T-cell (primary cell): ENCODE measurements around the gene BMERB1. TPM values are rescaled to one million over a fixed set of nuclear protein-coding genes. Genes with fewer than 3 reads are reported as not detected.
A peak's percentile ranks its signal among the peaks of the same experiment; 100 is the strongest.

Experiments used
- ATAC-seq, 4 experiments: fragments of 200-7000 bp in 3 of 4; fragments of 150-1000 bp in 1 of 4; cut with Tn5 transposase; replicated peaks in 1 of 4; 1 replicate in 3 of 4; 2 replicates in 1 of 4; pipeline ENCODE4 v1.10.0; 2021; ENCODE audit warnings: moderate library complexity in 3 of 4, mild to moderate bottlenecking in 2 of 4, moderate number of reproducible peaks in 1 of 4
- CTCF ChIA-PET, 2 donors: fragments of 300-600 bp; sonication (Branson Sonifier 250); formaldehyde crosslinking; loops; one replicate each; lab custom pipeline; 2022; ENCODE audit warnings: antibody characterized with exemption in 2 of 2; lab: Charles Lee
- POLR2A ChIA-PET, 2 donors: fragments of 300-600 bp; sonication (Branson Sonifier 250); formaldehyde crosslinking; loops; one replicate each; lab custom pipeline; 2022; ENCODE audit warnings: antibody characterized with exemption in 2 of 2; lab: Charles Lee
- DNase-seq, 35 experiments: peaks; one replicate each; pipeline versions ENCODE4 v3.0.0 to v3.0.0-alpha.2; 2013 to 2023
- H3K27ac ChIP-seq: one replicate; pipeline ENCODE4 v1.5.1; 2013; ENCODE audit warnings: low read length
- H3K27me3 ChIP-seq, 2 experiments: replicated peaks in 1 of 2; 1 replicate in 1 of 2; 2 replicates in 1 of 2; pipeline versions ENCODE4 v1.6.1 to v1.7.0; 2013; ENCODE audit warnings: low read length in 1 of 2, mixed read lengths in 1 of 2; ENCODE audit not compliant: control insufficient read depth in 2 of 2, insufficient read depth in 2 of 2; ENCODE audit errors: extremely low read depth in 1 of 2
- H3K36me3 ChIP-seq, 2 donors: 1 replicate in 1 of 2; 2 replicates in 1 of 2; pipeline versions ENCODE4 v1.6.1 to v1.7.0; 2013; ENCODE audit warnings: low read length in 1 of 2; ENCODE audit not compliant: control insufficient read depth in 2 of 2, insufficient read depth in 1 of 2; ENCODE audit errors: extremely low read depth in 1 of 2
- H3K4me1 ChIP-seq, 2 experiments: 1 replicate in 1 of 2; 2 replicates in 1 of 2; pipeline versions ENCODE4 v1.6.1 to v1.7.0; 2013; ENCODE audit warnings: low read length in 2 of 2, mixed read lengths in 1 of 2; ENCODE audit not compliant: insufficient read depth in 2 of 2, control insufficient read depth in 1 of 2; ENCODE audit errors: extremely low read depth in 1 of 2
- H3K4me3 ChIP-seq, 2 donors: 1 replicate in 1 of 2; 2 replicates in 1 of 2; pipeline versions ENCODE4 v1.5.1 to v1.7.0; 2013; ENCODE audit warnings: mild to moderate bottlenecking in 2 of 2, low read length in 1 of 2, moderate library complexity in 1 of 2; ENCODE audit not compliant: control insufficient read depth in 1 of 2; ENCODE audit errors: extremely low read depth in 1 of 2
- H3K9me3 ChIP-seq: 2 replicates; pipeline ENCODE4 v1.7.0; 2013
- H3K27ac Mint-ChIP-seq, 2 donors: one replicate each; pipeline ENCODE4 v1.8.0; 2020 to 2021; ENCODE audit warnings: mild to moderate bottlenecking in 2 of 2, mixed read lengths in 2 of 2
- H3K27me3 Mint-ChIP-seq, 2 donors: one replicate each; pipeline ENCODE4 v1.8.0; 2021 to 2022; ENCODE audit warnings: mixed read lengths in 2 of 2
- H3K36me3 Mint-ChIP-seq: one replicate; pipeline ENCODE4 v1.8.0; 2021; ENCODE audit warnings: mixed read lengths
- H3K4me1 Mint-ChIP-seq, 3 donors: one replicate each; pipeline ENCODE4 v1.8.0; 2020 to 2022; ENCODE audit warnings: mixed read lengths in 3 of 3, mild to moderate bottlenecking in 1 of 3
- H3K4me3 Mint-ChIP-seq, 3 donors: one replicate each; pipeline ENCODE4 v1.8.0; 2020 to 2022; ENCODE audit warnings: mild to moderate bottlenecking in 3 of 3, mixed read lengths in 3 of 3, moderate library complexity in 3 of 3
- H3K9me3 Mint-ChIP-seq, 3 donors: one replicate each; pipeline ENCODE4 v1.8.0; 2020 to 2022; ENCODE audit warnings: mixed read lengths in 3 of 3
- WGBS: methylation state at CpG from one replicate; pipeline ENCODE4 v1.1.5; 2013; ENCODE audit warnings: missing lambda C conversion rate; ENCODE audit not compliant: insufficient coverage; 5-methylcytosine and 5-hydroxymethylcytosine counted together
- total RNA-seq, 35 experiments: library from RNA in 6 of 35; stranded (reverse) in 6 of 35; fragments of 120-200 nt in 1 of 35; gene quantifications; one replicate each; pipeline versions ENCODE4 v1.2.1 to v1.2.4 and lab custom pipeline; 2013 to 2026

BMERB1 gene
- total RNA-seq, 5 donors from 2014 or later (not counting 1 experiment from before 2014, with no cell fraction given): 2.1 to 9.6 (median 5.6) TPM

DNA sequence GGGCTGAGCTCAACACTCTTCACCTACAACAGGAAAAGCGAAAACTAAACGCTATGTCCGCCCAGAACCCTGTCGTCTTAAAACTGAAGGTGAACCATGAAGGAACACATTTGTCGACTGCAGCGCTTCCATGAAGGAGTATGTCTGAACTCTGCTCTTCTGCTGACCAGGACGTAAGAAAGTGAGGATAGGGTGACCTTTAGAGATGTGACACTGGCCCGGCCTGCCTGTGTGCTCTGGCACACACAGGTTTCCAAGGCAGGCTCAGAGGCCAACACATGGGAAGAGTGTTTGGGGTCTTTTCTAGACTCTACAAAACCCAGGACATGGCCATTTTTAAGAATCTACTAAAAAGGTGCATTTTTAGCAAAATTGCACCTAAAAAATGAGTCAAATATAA, 187.5 kb downstream of the BMERB1 start:
- H3K4me1 Mint-ChIP-seq: peaks cover 0 to 3% (median 0%) of the 10 kb centered on the region in 3 donors
- peaks cover 7 to 89% of the 10 kb centered on the region in 2 donors for H3K36me3 ChIP-seq
- no peak overlapping the region for H3K27ac ChIP-seq
- ATAC-seq (no peak), DNase-seq (no peak)
- peaks cover 62% of the 10 kb centered on the region for H3K36me3 Mint-ChIP-seq
- no peaks in the 10 kb centered on the region for H3K9me3 Mint-ChIP-seq
- ChIA-PET CTCF (interaction anchor here in 1 of 2 donors (0.8 kb wide), 1 partner anchor 17 kb away, joined by 4 read pairs; no protein-coding TSS in a partner anchor), POLR2A (interaction anchor here (0.5 to 1.2 kb wide), 2 partner anchors 9 to 495 kb away, joined by 3 to 7 read pairs; no protein-coding TSS in a partner anchor)
- H3K9me3 ChIP-seq: no peaks in the 10 kb centered on the region
- H3K27me3 Mint-ChIP-seq: no peaks in the 10 kb centered on the region
- peak overlapping the region in 1 of 2 donors; percentile 43 for H3K27ac Mint-ChIP-seq
- H3K27me3 ChIP-seq: no peaks in the 10 kb centered on the region
- H3K4me1 ChIP-seq: no peaks in the 10 kb centered on the region
- 96% methylated on average over 4 of the region's 8 CpGs for WGBS
- no peak overlapping the region for H3K4me3 ChIP-seq
- H3K4me3 Mint-ChIP-seq: no peak overlapping the region

DNA sequence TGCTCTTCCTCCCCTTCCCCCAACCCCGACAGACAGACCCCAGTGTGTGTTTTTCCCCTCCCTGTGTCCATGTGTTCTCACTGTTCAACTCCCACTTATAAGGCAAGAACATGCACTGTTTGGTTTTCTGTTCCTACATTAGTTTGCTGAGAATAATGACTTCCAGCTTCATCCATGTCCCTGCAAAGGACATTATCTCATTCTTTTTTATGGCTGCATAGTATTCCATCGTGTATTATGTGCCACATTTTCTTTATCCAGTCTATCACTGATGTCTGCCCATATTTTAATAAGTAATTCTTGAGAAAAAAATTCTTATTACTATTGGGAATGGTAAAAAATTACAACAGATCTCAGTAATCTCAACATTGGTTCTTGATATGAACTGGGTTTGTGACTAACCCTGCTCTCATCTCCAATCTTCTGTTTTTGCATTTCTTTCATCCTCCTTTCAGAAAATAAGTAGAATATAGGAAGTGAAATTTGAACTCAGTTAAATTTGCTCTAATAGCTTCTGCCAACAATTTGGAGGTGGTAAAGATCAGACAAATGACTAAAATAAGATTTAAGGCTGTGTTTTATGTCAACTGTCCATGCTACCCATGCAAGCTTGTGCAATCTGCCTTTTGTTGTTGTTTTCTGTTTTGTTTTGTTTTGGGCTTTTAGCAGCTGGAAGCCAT, 197.5 kb downstream of the BMERB1 start:
- ChIA-PET POLR2A (interaction anchor here in 1 of 2 donors (0.6 kb wide), 1 partner anchor 63 kb away, joined by 7 read pairs; no protein-coding TSS in a partner anchor), CTCF (no interaction called here)
- H3K4me3 ChIP-seq: no peak overlapping the region

DNA sequence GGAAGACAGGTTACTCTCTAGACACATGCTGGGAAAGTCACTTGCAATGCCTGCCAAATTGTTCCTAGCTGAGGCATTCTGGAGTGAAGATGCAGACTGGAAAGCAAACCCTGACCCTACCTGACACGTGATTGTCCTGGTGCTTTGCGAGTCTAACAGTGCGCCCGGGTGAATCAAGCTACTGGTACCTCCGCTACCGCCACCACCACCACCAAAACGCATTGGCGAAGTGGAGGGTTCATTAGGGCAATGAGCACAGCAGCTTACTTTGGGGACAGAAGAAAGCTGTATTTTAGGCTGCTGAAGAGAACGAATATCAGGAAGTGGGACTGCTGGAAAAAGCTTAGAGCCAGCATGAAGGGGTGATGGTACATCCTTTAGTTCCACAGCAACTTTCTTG, 201.5 kb downstream of the BMERB1 start:
- POLR2A ChIA-PET: no interaction called here
- WGBS: 100% methylated on average over 2 of the region's 9 CpGs
- Histone ChIP-seq H3K4me3 (no peak overlapping the region), H3K27ac (peak overlapping the region; percentile 84), H3K27me3 (no peaks in the 10 kb centered on the region), H3K4me1 (peaks cover 17 to 36% of the 10 kb centered on the region in 2 experiments), H3K36me3 (peaks cover 8 to 81% of the 10 kb centered on the region in 2 donors), H3K9me3 (no peaks in the 10 kb centered on the region)
- ATAC-seq (no peak), DNase-seq (no peak)
- Mint-ChIP-seq H3K9me3 (no peaks in the 10 kb centered on the region), H3K36me3 (peaks cover 69% of the 10 kb centered on the region), H3K27me3 (no peaks in the 10 kb centered on the region), H3K4me3 (peak overlapping the region; percentile 66 to 73 (median 69)), H3K27ac (peak overlapping the region; percentile 94 to 99), H3K4me1 (peaks cover 61 to 80% (median 77%) of the 10 kb centered on the region in 3 donors)
- CTCF ChIA-PET: no interaction called here

More for the DNA sequence above, 197.5 kb downstream of the BMERB1 start:
- Histone ChIP-seq H3K27me3 (no peaks in the 10 kb centered on the region), H3K4me1 (peaks cover 11 to 12% of the 10 kb centered on the region in 2 experiments), H3K27ac (no peak overlapping the region), H3K36me3 (peaks cover 8 to 78% of the 10 kb centered on the region in 2 donors), H3K9me3 (no peaks in the 10 kb centered on the region)
- Mint-ChIP-seq H3K27me3 (no peaks in the 10 kb centered on the region), H3K36me3 (peaks cover 70% of the 10 kb centered on the region), H3K4me1 (peaks cover 29 to 57% (median 55%) of the 10 kb centered on the region in 3 donors), H3K27ac (peak overlapping the region; percentile 44 to 66), H3K9me3 (no peaks in the 10 kb centered on the region), H3K4me3 (no peak overlapping the region)
- ATAC-seq (no peak), DNase-seq (no peak)
- 100% methylated on average over 1 of the region's 2 CpGs for WGBS

DNA sequence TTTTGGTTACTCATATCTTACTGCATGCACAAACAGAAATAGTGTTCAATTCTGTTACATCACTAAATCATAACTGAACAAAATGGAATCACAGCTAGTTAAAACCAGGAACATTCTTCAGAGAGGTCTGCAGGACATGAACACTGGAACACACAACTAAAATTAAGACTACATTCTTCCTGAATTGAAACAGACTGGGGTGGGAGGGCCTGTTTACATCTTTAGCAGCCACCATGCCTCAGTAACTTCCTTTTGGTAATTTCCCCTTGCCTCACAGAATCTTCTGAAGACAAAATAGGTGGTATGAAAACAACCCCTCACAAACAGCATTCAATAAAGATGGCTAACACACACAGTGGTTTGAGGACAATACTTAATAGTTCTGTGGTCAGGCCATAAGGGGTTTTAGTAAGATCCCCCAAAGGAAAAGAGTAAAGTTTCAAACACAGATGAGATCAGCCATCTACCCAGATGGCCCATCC, 202.0 kb downstream of the BMERB1 start:
- H3K27me3 Mint-ChIP-seq: no peaks in the 10 kb centered on the region
- ChIA-PET POLR2A (no interaction called here), CTCF (no interaction called here)
- peaks cover 66 to 86% (median 80%) of the 10 kb centered on the region in 3 donors for H3K4me1 Mint-ChIP-seq
- no peaks in the 10 kb centered on the region for H3K9me3 ChIP-seq
- peaks cover 8 to 76% of the 10 kb centered on the region in 2 donors for H3K36me3 ChIP-seq
- H3K4me3 Mint-ChIP-seq: peak overlapping the region; percentile 66 to 73 (median 69)
- no peaks in the 10 kb centered on the region for H3K9me3 Mint-ChIP-seq
- H3K4me1 ChIP-seq: peaks cover 22 to 37% of the 10 kb centered on the region in 2 experiments
- DNase-seq: peak in 16 of 35 experiments; percentile 6 to 73 (median 25)
- ATAC-seq: peak; percentile 69 to 84 (median 78)
- H3K27ac Mint-ChIP-seq: peak overlapping the region; percentile 94 to 99
- no peaks in the 10 kb centered on the region for H3K27me3 ChIP-seq
- H3K4me3 ChIP-seq: no peak overlapping the region
- H3K36me3 Mint-ChIP-seq: peaks cover 66% of the 10 kb centered on the region
- peak overlapping the region; percentile 84 for H3K27ac ChIP-seq

Other genes starting within 250 kb of the BMERB1 start
- gene NPIPA5, start 56.3 kb upstream of the BMERB1 start, total RNA-seq: 10 to 100 TPM in 1 of 5 donors, 1 to 10 TPM in 4; 1.0 to 16.7 (median 6.5) TPM
- under 1 TPM in 3 of 5 donors, not detected in 2; 0.09 to 0.19 (median 0.13) TPM for gene MPV17L, start 38.8 kb upstream of the BMERB1 start, total RNA-seq
- gene MARF1, start 208.6 kb downstream of the BMERB1 start, total RNA-seq: 100 to 1,000 TPM; 151 to 180 (median 177) TPM
- gene NDE1, start 215.7 kb downstream of the BMERB1 start, total RNA-seq: 100 to 1,000 TPM in 4 of 5 donors, 10 to 100 TPM in 1; 90.8 to 110 (median 103) TPM